HCT116 (cell line): ENCODE results near the gene PRM1. TPM values are rescaled to one million over a fixed set of nuclear protein-coding genes. Genes with fewer than 3 reads are reported as not detected.

Source experiments
- ATAC-seq: fragments of 200-7000 bp; cut with Tn5 transposase; 2 replicates; pipeline ENCODE4 v1.9.1; 2020; ENCODE audit warnings: mild to moderate bottlenecking, moderate library complexity
- BruUV-seq: library from RNA; stranded (reverse); fragments of 400-500 nt; replicated peaks from 2 replicates; lab custom pipeline; 2021; lab: Mats Ljungman, UMichigan
- CTCF ChIA-PET: fragments of 300-600 bp; sonication (Branson Sonifier 250); formaldehyde crosslinking; loops from one replicate; lab custom pipeline; 2021; ENCODE audit warnings: antibody characterized with exemption; lab: Charles Lee
- POLR2A ChIA-PET: fragments of 300-600, 350-600 bp; sonication (Branson Sonifier 250); formaldehyde crosslinking; loops from one replicate; lab custom pipeline; 2021; ENCODE audit warnings: antibody characterized with exemption; lab: Charles Lee
- RAD21 ChIA-PET, 2 experiments: fragments of 300-600 bp; sonication (Branson Sonifier 250); formaldehyde crosslinking; loops; one replicate each; lab custom pipeline; 2023; ENCODE audit warnings: low total read pairs in 2 of 2; ENCODE audit not compliant: uncharacterized antibody in 2 of 2, unreplicated experiment in 2 of 2, low non-redundant PET in 1 of 2; lab: Charles Lee
- DNase-seq: peaks from one replicate; pipeline ENCODE4 v3.0.0-alpha.2; 2010; ENCODE audit warnings: low read depth, low spot score
- H2AFZ ChIP-seq: fragments of 200-600 bp; shearing (Covaris generic), sonication (generic); 2 replicates; pipeline ENCODE4 v1.6.1; 2017; ENCODE audit warnings: low read depth, mixed run types, mixed read lengths, antibody characterized with exemption, low read length; ENCODE audit not compliant: poor library complexity, severe bottlenecking
- H3K27ac ChIP-seq: 2 replicates; pipeline ENCODE4 v1.5.1; 2012; ENCODE audit warnings: low read depth, low read length
- H3K27me3 ChIP-seq: fragments of 200-600 bp; sonication (generic); 2 replicates; pipeline ENCODE4 v1.6.1; 2016; ENCODE audit warnings: mixed run types, low read length, mixed read lengths; ENCODE audit not compliant: insufficient read depth
- H3K36me3 ChIP-seq, 2 experiments: fragments of 200-500 bp in 1 of 2; fragments of 200-600 bp in 1 of 2; sonication (Bioruptor generic) in 1 of 2; sonication (generic) in 1 of 2; 2 replicates each; pipeline versions ENCODE4 v1.5.1 to v1.6.1; 2014 to 2016; ENCODE audit warnings: low read length in 2 of 2, inconsistent platforms in 1 of 2, mixed read lengths in 1 of 2, mixed run types in 1 of 2; ENCODE audit not compliant: insufficient read depth in 2 of 2, control insufficient read depth in 1 of 2
- H3K4me1 ChIP-seq, 2 experiments: fragments of 200-600 bp in 1 of 2; sonication (generic) in 1 of 2; 2 replicates each; pipeline versions ENCODE4 v1.5.1 to v1.6.1; 2012 to 2017; ENCODE audit warnings: low read length in 2 of 2, inconsistent platforms in 1 of 2, mild to moderate bottlenecking in 1 of 2, mixed read lengths in 1 of 2, mixed run types in 1 of 2, moderate library complexity in 1 of 2; ENCODE audit not compliant: insufficient read depth in 2 of 2, control insufficient read depth in 1 of 2
- H3K4me2 ChIP-seq: fragments of 200-600 bp; sonication (generic); 2 replicates; pipeline ENCODE4 v1.6.1; 2017; ENCODE audit warnings: mixed run types, low read length, mixed read lengths
- H3K4me3 ChIP-seq, 2 experiments: fragments of 200-600 bp in 1 of 2; sonication (generic) in 1 of 2; replicated peaks in 1 of 2; 2 replicates each; pipeline ENCODE4 v1.5.1; 2011 to 2016; ENCODE audit warnings: low read length in 2 of 2, control low read depth in 1 of 2, low read depth in 1 of 2, mild to moderate bottlenecking in 1 of 2, mixed read lengths in 1 of 2, mixed run types in 1 of 2
- H3K79me2 ChIP-seq: fragments of 200-600 bp; sonication (generic); 2 replicates; pipeline ENCODE4 v1.6.1; 2017; ENCODE audit warnings: mild to moderate bottlenecking, mixed run types, low read length, moderate library complexity, mixed read lengths; ENCODE audit not compliant: insufficient read depth
- H3K9ac ChIP-seq: fragments of 200-600 bp; sonication (generic); 2 replicates; pipeline ENCODE4 v1.6.1; 2016; ENCODE audit warnings: low read length, mixed read lengths
- H3K9me2 ChIP-seq: fragments of 200-600 bp; sonication (generic), shearing (Covaris generic); 2 replicates; pipeline ENCODE4 v1.6.1; 2017; ENCODE audit warnings: mixed run types, mild to moderate bottlenecking, moderate library complexity; ENCODE audit not compliant: insufficient read depth
- H3K9me3 ChIP-seq, 2 experiments: fragments of 200-500 bp in 1 of 2; fragments of 200-600 bp in 1 of 2; sonication (Bioruptor generic) in 1 of 2; sonication (generic) in 1 of 2; 2 replicates each; pipeline ENCODE4 v1.6.1; 2014 to 2017; ENCODE audit warnings: low read length in 2 of 2, mixed read lengths in 2 of 2, inconsistent platforms in 1 of 2, low read depth in 1 of 2, mild to moderate bottlenecking in 1 of 2, mixed run types in 1 of 2, moderate library complexity in 1 of 2; ENCODE audit not compliant: control insufficient read depth in 1 of 2, insufficient read depth in 1 of 2
- H4K20me1 ChIP-seq: fragments of 200-600 bp; sonication (generic), shearing (Covaris generic); 2 replicates; pipeline ENCODE4 v1.6.1; 2017; ENCODE audit warnings: mixed run types, mild to moderate bottlenecking, moderate library complexity; ENCODE audit not compliant: insufficient read depth
- CBX3 ChIP-seq: IDR thresholded peaks from 2 replicates; pipeline ENCODE4 v1.6.1; 2012; ENCODE audit warnings: low read depth
- CTCF ChIP-seq, 3 experiments: fragments of 200-600 bp in 1 of 3; sonication (generic) in 1 of 3; IDR thresholded peaks in 2 of 3; conservative IDR thresholded peaks in 1 of 3; 2 replicates each; pipeline ENCODE4 v1.5.1; 2012 to 2017; ENCODE audit warnings: low read depth in 2 of 3, low read length in 2 of 3, antibody characterized with exemption in 1 of 3, borderline replicate concordance in 1 of 3, control low read depth in 1 of 3, mild to moderate bottlenecking in 1 of 3, mixed read lengths in 1 of 3, mixed run types in 1 of 3, moderate library complexity in 1 of 3; ENCODE audit not compliant: insufficient read depth in 1 of 3
- EZH2 ChIP-seq: fragments of 200-600 bp; sonication (generic); IDR thresholded peaks from 2 replicates; pipeline ENCODE4 v1.6.1; 2017; ENCODE audit warnings: antibody characterized with exemption, mixed run types
- EZH2phosphoT487 ChIP-seq: fragments of 200-600 bp; IDR thresholded peaks from 2 replicates; pipeline ENCODE4 v1.6.1; 2018; ENCODE audit warnings: antibody characterized with exemption, borderline replicate concordance
- FOSL1 ChIP-seq: IDR thresholded peaks from 2 replicates; pipeline ENCODE4 v1.6.1; 2012; ENCODE audit warnings: low read depth
- JUND ChIP-seq: IDR thresholded peaks from 2 replicates; pipeline ENCODE4 v1.6.1; 2012
- POLR2A ChIP-seq: IDR thresholded peaks from 2 replicates; pipeline ENCODE4 v1.7.0; 2011; ENCODE audit warnings: borderline replicate concordance; ENCODE audit not compliant: insufficient read depth, insufficient read length; ENCODE audit errors: extremely low read depth
- POLR2AphosphoS5 ChIP-seq: IDR thresholded peaks from 2 replicates; pipeline ENCODE4 v1.6.1; 2011; ENCODE audit warnings: mild to moderate bottlenecking, low read depth, low read length, moderate library complexity
- RAD21 ChIP-seq: IDR thresholded peaks from 2 replicates; pipeline ENCODE4 v1.6.1; 2012; ENCODE audit warnings: low read depth, mild to moderate bottlenecking
- SP1 ChIP-seq: IDR thresholded peaks from 2 replicates; pipeline ENCODE4 v1.6.1; 2012; ENCODE audit warnings: low read depth
- SRF ChIP-seq: IDR thresholded peaks from 2 replicates; pipeline ENCODE4 v1.6.1; 2012; ENCODE audit warnings: low read depth
- intact Hi-C: fragments of 100-400 bp; cut with micrococcal nuclease; formaldehyde crosslinking; loops from 2 replicates; pipeline ENCODE4 v1.10.0; 2022
- total RNA-seq: library from RNA; stranded (reverse); gene quantifications from one replicate; pipeline ENCODE4 v1.2.1, GENCODE V29; 2021; ENCODE audit not compliant: unreplicated experiment

Gene PRM1
- total RNA-seq, 1 experiment from 2014 or later: not detected

GRCh38 chr16:11310997-11311561, 29.9 kb upstream of the PRM1 start (continued):
- TF ChIP-seq CTCF (IDR thresholded peaks at IDR 0.05 in 2 of 3, conservative IDR thresholded peaks at IDR 0.05 in 1 of 3; ENCODE audit: borderline replicate concordance in 1 of 3, insufficient read depth in 1 of 3, low read depth in 2 of 3, low read length in 2 of 3): no peak
- TF ChIP-seq SRF: no peak
- no peak for TF ChIP-seq POLR2AphosphoS5
- no peak for TF ChIP-seq CBX3

DNA sequence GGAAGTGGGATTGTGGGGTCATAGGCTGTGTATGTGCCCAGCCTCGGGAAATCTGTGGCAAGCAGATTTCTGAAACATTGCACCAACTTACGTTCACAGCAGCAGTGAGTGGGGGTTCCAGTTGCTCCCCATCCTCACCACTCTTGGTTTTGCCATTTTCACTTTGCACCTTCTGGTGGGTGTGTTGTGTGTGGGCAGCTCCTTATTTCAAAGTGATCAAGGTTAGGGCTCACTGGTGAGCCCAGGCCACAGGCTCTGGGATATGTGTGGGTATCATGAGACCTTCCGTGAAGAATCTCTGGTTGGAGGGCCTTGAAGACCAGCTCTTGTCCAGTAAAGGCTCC, 29.5 kb upstream of the PRM1 start:
- no peak overlapping the region for H3K27ac ChIP-seq
- no peaks in the 10 kb centered on the region for H3K9me3 ChIP-seq
- H3K4me3 ChIP-seq: no peak overlapping the region
- no peaks in the 10 kb centered on the region for H3K79me2 ChIP-seq
- H4K20me1 ChIP-seq: no peaks in the 10 kb centered on the region
- no peaks in the 10 kb centered on the region for H3K27me3 ChIP-seq
- H3K9ac ChIP-seq: no peak overlapping the region
- H3K4me2 ChIP-seq: no peak overlapping the region
- H3K36me3 ChIP-seq: no peaks in the 10 kb centered on the region
- H3K9me2 ChIP-seq: no peaks in the 10 kb centered on the region
- RAD21 ChIA-PET: no interaction called here
- H3K4me1 ChIP-seq: peaks cover 36 to 40% of the 10 kb centered on the region in 2 experiments
- CTCF ChIA-PET: no interaction called here
- POLR2A ChIA-PET: no interaction called here
- intact Hi-C loops: no loop called here
- H2AFZ ChIP-seq: no peak overlapping the region
- BruUV-seq: no TSS peak
- ATAC-seq (no peak), DNase-seq (no peak)
- TF ChIP-seq JUND (no peak), POLR2A (no peak), EZH2 (no peak), SP1 (no peak), RAD21 (no peak), FOSL1 (no peak), EZH2phosphoT487 (no peak)
